Motor neuron (in vitro differentiated cells): ENCODE results near the gene GAB2. TPM values are rescaled to one million over a fixed set of nuclear protein-coding genes. Genes with fewer than 3 reads are reported as not detected.
A peak's percentile ranks its signal among the peaks of the same experiment; 100 is the strongest.

ENCODE experiments used
- ATAC-seq, 8 experiments: fragments of 200-7000 bp; cut with Tn5 transposase; replicated peaks in 6 of 8; 2 replicates each; pipeline ENCODE4 v1.8.0; 2021; ENCODE audit warnings: mild to moderate bottlenecking in 8 of 8, moderate library complexity in 8 of 8
- H3K27ac ChIP-seq, 2 donors: fragments of 250-450 bp; sonication (Bioruptor Pico); 2 replicates each; pipeline ENCODE4 v1.9.0; 2021; ENCODE audit warnings: antibody characterized with exemption in 2 of 2, mild to moderate bottlenecking in 2 of 2, moderate library complexity in 1 of 2
- H3K4me1 ChIP-seq, 2 donors: fragments of 250-450 bp; sonication (Bioruptor Pico); replicated peaks in 1 of 2; 2 replicates each; pipeline ENCODE4 v1.6.1; 2021; ENCODE audit warnings: antibody characterized with exemption in 2 of 2, mild to moderate bottlenecking in 2 of 2, moderate library complexity in 1 of 2
- H3K4me3 ChIP-seq, 5 donors: fragments of 250-450 bp; sonication (Bioruptor Pico); 2 replicates each; pipeline ENCODE4 v1.9.0; 2021; ENCODE audit warnings: antibody characterized with exemption in 5 of 5, mild to moderate bottlenecking in 5 of 5, moderate library complexity in 4 of 5
- WGBS, 10 experiments: fragments of 450-650 bp; shearing (Covaris generic); methylation state at CpG; one replicate each; pipeline ENCODE4 v1.0.0; 2022; 5-methylcytosine and 5-hydroxymethylcytosine counted together
- in situ Hi-C, 9 experiments: fragments of 400-800 bp; cut with MboI; loops; one replicate each; pipeline ENCODE4 v1.15.0; 2021; ENCODE audit warnings: low sequenced_read_pairs in 9 of 9, low pct_unique_long_range_greater_than_20kb in 2 of 9; ENCODE audit not compliant: unreplicated experiment in 9 of 9
- total RNA-seq, 8 experiments: library from RNA; unstranded; fragments of 300-600 nt; gene quantifications; 2 replicates each; pipeline versions ENCODE4 v1.2.3 to v1.2.4, GENCODE V29; 2022

The GAB2 gene
- total RNA-seq, 8 experiments from 2014 or later: 2.5 to 44.1 (median 25.6) TPM

DNA sequence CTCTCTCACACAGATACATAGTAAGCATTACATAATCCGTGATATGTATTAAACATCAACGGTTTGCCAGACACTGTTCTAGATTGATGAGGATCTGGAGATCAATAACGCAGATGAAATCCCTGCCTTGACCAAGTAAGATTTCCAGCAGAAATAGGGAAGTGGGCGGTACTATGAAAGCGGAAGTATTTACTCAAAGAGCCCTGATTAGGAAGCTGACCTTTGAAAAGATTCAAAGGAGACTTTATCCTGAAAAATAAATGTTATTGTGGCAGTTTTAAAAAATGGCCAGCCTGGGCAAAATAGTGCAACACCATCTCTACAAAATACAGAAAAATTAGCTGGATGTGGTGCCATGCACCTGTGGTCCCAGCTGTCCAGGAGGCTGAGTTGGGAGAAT lies 26.8 kb downstream of the GAB2 start:
- Histone ChIP-seq H3K4me3 (no peak overlapping the region), H3K27ac (no peak overlapping the region), H3K4me1 (peaks cover 4 to 11% of the 10 kb centered on the region in 2 donors)
- in situ Hi-C loops: loop anchor here in 1 of 9 experiments (25.0 kb wide), 1 partner anchor 154 kb away; no protein-coding TSS in a partner anchor
- ATAC-seq: no peak
- 85 to 100% (median 91%) methylated on average over 2 to 5 of the region's 5 CpGs; no CpG with 5 or more reads in 2 of the 10 experiments for WGBS, 10 experiments

DNA sequence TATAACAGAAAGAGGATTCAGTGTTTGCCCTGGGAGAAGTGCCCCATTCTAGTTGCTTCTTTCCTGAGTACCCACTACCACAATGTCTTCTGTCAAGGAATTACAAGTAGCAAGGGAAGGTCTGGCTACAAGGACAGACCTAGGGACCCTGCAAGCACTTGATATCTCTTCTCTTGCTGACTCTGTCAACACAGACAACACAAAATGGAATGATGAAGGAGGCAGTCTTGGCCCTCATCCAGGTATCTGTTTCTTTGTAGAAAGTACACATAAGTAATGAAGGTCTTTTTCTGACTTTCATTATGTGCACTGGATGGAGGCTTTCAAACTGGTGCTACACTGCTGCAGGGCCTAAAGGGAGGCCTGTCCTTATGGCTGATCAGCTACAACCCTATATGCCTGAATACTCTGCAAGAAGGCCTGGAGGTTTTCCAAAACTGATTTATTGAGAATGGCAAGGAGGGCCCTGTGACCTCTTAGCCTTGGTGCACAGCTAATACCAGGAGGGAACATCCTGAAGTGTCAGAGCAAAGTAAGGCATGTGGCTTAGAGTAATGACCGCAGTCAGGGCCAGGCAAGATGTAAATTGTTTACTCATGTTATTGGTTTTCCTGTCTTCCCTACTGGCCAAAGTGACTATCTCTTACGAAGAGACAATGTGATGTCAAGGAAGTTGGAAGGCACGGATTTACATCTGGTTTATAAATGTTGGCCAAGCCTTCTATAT lies 31.2 kb downstream of the GAB2 start:
- in situ Hi-C loops: loop anchor here in 1 of 9 experiments (25.0 kb wide), 1 partner anchor 149 kb away; no protein-coding TSS in a partner anchor
- H3K4me3 ChIP-seq: no peak overlapping the region
- 10 to 100% (median 85%) methylated on average over 1 to 3 of the region's 3 CpGs for WGBS, 10 experiments
- peaks cover 4 to 11% of the 10 kb centered on the region in 2 donors for H3K4me1 ChIP-seq
- no peak overlapping the region for H3K27ac ChIP-seq
- ATAC-seq: peak in 4 of 8 experiments; percentile 41 to 67 (median 52)

DNA sequence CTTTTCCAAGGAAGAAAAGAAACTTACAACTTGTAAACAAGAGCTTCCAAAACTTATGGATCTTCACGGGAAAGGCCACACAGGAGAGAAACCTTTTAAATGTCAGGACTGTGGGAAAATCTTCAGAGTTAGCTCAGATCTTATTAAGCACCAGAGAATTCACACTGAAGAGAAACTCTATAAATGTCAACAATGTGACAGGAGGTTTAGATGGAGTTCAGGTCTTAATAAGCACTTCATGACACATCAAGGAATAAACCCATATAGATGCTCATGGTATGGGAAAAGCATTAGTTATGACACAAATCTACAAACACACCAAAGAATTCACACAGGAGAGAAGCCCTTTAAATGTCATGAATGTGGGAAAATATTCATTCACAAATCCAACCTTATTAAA lies 32.4 kb downstream of the GAB2 start:
- Histone ChIP-seq H3K4me1 (peaks cover 4 to 11% of the 10 kb centered on the region in 2 donors), H3K4me3 (no peak overlapping the region), H3K27ac (no peak overlapping the region)
- 17 to 100% (median 93%) methylated on average over 1 of the region's 1 CpG for WGBS, 10 experiments
- no peak for ATAC-seq
- in situ Hi-C loops: loop anchor here in 1 of 9 experiments (25.0 kb wide), 1 partner anchor 148 kb away; no protein-coding TSS in a partner anchor

DNA sequence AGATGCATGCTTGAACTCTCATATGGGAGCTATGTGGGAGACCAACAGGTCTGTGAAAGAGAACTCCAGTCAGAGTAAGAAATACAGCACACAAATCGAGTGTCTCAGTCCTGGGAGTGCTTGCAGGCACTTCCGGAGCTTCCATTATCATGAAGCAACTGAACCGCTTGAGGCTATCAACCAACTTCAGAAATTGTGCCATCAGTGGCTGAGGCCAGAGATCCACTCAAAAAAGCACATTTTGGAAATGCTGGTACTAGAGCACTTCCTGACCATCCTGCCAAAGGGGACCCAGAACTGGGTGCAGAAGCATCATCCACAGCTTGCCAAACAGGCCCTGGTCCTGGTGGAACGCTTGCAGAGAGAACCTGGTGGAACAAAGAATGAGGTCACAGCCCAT lies 33.4 kb downstream of the GAB2 start:
- Histone ChIP-seq H3K4me1 (peaks cover 4 to 11% of the 10 kb centered on the region in 2 donors), H3K4me3 (no peak overlapping the region), H3K27ac (no peak overlapping the region)
- in situ Hi-C loops: loop anchor here in 1 of 9 experiments (25.0 kb wide), 1 partner anchor 147 kb away; no protein-coding TSS in a partner anchor
- ATAC-seq: no peak
- WGBS, 10 experiments: 80 to 100% (median 94%) methylated on average over 1 to 4 of the region's 4 CpGs; no CpG with 5 or more reads in 5 of the 10 experiments

DNA sequence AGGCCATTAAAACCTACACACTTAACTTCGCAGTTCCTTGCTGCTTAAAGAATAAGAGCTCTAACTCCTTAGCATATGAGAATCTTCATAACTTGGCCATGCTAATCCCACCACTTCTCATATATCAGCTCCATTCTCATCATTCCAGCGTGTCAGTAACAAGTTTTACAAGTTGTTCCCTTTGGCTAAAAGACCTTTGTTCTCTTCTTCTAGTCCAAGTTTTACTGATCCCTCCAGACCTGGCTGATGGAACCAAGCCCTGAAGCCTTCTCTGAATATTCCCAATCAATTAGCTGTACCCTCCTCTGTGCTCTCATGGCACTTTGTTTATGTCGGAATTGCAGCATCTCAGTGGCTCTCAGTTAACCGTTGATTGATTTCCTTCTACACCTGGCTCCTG lies 35.8 kb downstream of the GAB2 start:
- H3K27ac ChIP-seq: no peak overlapping the region
- 16 to 96% (median 59%) methylated on average over 1 to 4 of the region's 4 CpGs; no CpG with 5 or more reads in 4 of the 10 experiments for WGBS, 10 experiments
- H3K4me3 ChIP-seq: no peak overlapping the region
- in situ Hi-C loops: loop anchor here in 1 of 9 experiments (25.0 kb wide), 1 partner anchor 145 kb away; no protein-coding TSS in a partner anchor
- ATAC-seq: peak in 2 of 8 experiments; percentile 50 to 85
- peaks cover 4 to 8% of the 10 kb centered on the region in 2 donors for H3K4me1 ChIP-seq

DNA sequence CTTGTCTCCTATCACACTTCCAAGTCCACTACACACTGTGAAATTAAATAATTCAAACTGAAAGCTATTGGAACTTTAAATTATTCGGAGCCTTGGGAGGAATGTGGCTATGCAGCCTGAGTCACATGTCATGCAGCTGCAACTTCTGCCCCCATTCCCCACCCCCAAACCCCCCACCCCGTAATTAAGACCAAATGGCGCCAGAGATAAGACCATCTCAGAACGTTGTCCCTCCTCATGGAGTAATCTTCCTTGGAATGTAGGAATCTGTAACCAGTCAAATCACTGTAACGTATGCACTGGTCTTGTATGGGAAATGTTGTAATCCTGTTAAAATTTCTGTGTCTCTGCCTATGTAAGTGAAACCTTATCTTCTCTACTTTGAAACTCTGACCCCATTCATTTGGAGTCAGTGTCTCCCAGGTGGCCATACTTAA lies 37.0 kb downstream of the GAB2 start:
- WGBS, 10 experiments: 13 to 100% (median 91%) methylated on average over 1 to 3 of the region's 5 CpGs; no CpG with 5 or more reads in 4 of the 10 experiments
- Histone ChIP-seq H3K27ac (no peak overlapping the region), H3K4me3 (no peak overlapping the region), H3K4me1 (no peaks in the 10 kb centered on the region)
- ATAC-seq: peak in 3 of 8 experiments; percentile 38 to 55 (median 38)
- in situ Hi-C loops: loop anchor here in 1 of 9 experiments (25.0 kb wide), 1 partner anchor 143 kb away; no protein-coding TSS in a partner anchor

DNA sequence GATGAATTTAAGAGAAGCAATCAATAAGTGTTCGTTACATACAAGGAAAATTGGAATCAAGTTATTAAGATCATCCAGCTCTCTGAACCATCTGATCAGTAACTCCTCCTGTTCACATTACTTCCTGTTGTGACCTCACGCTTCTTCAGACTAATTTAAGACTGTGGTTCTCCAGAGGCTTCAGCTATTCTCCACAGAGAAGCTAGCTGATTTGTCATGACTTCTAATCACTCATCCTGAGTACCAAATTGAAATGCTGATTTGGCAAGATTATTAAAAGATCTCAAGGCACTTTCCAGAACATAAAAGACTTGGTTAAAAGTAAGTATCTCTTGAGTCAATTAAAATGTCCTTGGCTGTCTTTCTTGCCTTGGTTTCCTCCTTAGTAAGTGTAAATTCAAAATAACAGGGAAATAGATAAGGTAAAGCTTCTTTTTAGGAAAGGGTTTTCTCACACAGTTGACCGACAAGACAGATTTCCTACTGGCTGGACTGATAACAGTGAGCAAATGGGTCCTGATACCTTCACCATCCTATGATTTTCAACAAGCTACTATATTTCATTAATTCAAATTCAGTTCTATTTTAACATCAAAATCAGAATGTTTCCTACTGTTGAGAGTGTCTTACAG lies 38.5 kb downstream of the GAB2 start:
- in situ Hi-C loops: loop anchor here in 1 of 9 experiments (25.0 kb wide), 1 partner anchor 142 kb away; no protein-coding TSS in a partner anchor
- 65 to 100% (median 88%) methylated on average over 1 to 3 of the region's 3 CpGs for WGBS, 10 experiments
- ATAC-seq: peak in 1 of 8 experiments; percentile 26
- Histone ChIP-seq H3K4me1 (no peaks in the 10 kb centered on the region), H3K4me3 (no peak overlapping the region), H3K27ac (no peak overlapping the region)

DNA sequence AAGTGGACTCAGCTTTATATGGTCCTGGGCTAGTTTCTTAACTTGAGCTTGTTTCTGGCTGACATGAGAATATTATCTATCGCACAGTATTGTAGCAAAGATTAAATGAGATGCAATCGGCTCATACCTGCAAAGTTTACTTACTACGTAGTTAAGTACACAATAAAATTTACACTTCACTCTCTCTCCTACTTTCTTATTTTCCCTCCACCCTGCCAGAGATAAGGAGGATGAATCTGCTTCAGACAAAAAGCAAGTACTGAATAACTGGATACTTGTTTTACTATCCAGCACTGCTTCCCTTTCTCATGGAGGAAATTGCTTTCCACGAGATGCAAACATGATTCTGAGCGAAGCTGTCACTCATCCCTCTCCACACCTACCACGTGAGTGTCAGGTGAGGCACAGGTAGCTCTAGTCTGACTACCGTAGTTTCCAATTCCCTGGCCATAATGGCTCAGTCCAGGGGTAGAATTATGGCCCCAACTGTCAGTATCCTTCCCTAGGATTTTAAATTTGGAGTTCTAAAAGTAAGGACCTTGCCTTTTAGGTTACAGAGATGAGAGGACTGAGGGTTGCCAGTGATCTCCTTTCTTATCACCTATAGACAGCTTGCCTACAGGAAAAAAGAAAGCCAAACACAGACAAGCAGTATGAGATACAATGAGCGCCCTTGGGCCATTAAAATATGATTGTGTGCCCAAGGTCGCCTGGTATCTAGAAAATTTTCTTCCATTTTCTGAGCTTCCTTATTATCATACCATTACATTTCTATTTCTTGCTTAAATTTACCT lies 39.8 kb downstream of the GAB2 start:
- WGBS, 10 experiments: 64 to 97% (median 87%) methylated on average over 1 to 9 of the region's 9 CpGs

DNA sequence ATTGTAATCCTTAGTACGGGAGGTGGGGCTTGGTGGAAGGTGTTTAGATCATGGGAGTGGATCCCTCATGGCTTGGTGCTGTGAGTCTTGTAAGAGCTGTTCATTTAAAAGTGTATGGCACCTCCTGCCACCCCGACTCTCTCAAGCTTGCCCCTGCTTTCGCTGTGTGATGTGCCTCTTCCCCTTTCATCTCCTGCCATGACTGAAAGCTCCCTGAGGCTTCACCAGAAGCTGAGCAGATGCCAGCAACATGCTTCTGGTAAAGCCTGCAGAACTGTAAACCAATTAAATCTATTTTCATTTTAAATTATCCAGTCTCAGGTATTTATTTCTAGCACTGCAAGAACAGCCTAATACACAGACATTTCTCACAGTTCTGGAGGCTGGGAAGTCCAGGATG lies 40.8 kb downstream of the GAB2 start:
- WGBS, 10 experiments: 40 to 100% (median 93%) methylated on average over 1 to 3 of the region's 3 CpGs; no CpG with 5 or more reads in 3 of the 10 experiments
- in situ Hi-C loops: loop anchor here in 1 of 9 experiments (25.0 kb wide), 1 partner anchor 140 kb away; no protein-coding TSS in a partner anchor

More for the DNA sequence above, 39.8 kb downstream of the GAB2 start:
- no peaks in the 10 kb centered on the region for H3K4me1 ChIP-seq
- ATAC-seq: no peak
- H3K4me3 ChIP-seq: no peak overlapping the region
- in situ Hi-C loops: loop anchor here in 1 of 9 experiments (25.0 kb wide), 1 partner anchor 141 kb away; no protein-coding TSS in a partner anchor
- H3K27ac ChIP-seq: no peak overlapping the region

DNA sequence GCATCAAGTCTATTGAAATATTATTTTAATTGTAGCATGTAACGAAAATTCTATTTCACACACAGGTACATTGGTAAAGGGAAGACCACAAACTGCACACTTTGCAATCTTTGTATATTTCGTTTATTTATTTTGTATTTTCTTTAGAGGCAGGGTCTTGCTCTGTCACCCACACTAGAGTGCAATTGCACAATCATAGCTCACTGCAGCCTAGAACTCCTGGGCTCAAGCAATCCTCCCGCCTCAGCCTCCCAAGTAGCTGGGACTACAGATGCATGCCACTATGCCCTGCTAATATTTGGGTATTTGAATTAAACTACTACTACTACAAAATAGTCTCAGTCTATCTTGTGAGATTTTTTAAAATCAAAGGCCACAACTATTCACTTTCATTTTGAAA lies 42.7 kb downstream of the GAB2 start:
- WGBS, 10 experiments: 17 to 100% (median 77%) methylated on average over 1 to 3 of the region's 3 CpGs; no CpG with 5 or more reads in 1 of the 10 experiments
- in situ Hi-C loops: loop anchor here in 1 of 9 experiments (25.0 kb wide), 1 partner anchor 138 kb away; no protein-coding TSS in a partner anchor
- Histone ChIP-seq H3K27ac (no peak overlapping the region), H3K4me3 (no peak overlapping the region), H3K4me1 (peaks cover 20% of the 10 kb centered on the region in 2 donors)
- no peak for ATAC-seq

More for the DNA sequence above, 40.8 kb downstream of the GAB2 start:
- H3K27ac ChIP-seq: no peak overlapping the region
- no peak for ATAC-seq
- no peak overlapping the region for H3K4me3 ChIP-seq
- H3K4me1 ChIP-seq: peaks cover 5 to 8% of the 10 kb centered on the region in 2 donors

DNA sequence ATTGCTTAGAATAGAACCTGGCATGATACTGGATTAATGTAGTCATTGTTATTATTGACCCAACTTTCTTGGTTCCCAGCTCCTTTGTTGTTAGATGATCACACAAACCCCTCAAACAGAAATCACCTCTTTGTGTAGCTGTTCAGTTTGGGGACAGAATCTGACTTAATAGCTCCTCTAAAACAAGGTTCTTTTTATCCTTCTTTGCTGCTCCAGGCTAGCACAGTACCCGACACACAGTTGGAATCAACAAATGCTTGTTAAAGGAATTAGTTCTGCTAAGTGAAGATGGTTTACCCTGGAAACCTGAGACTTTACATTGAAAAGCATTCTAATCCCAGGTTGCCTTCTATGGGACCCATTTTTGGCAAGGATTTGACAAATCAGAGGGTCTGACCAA lies 43.9 kb downstream of the GAB2 start:
- H3K4me3 ChIP-seq: no peak overlapping the region
- no peak for ATAC-seq
- no peak overlapping the region for H3K27ac ChIP-seq
- in situ Hi-C loops: no loop called here
- peaks cover 20% of the 10 kb centered on the region in 2 donors for H3K4me1 ChIP-seq
- 80 to 100% (median 93%) methylated on average over 1 of the region's 1 CpG; no CpG with 5 or more reads in 6 of the 10 experiments for WGBS, 10 experiments

DNA sequence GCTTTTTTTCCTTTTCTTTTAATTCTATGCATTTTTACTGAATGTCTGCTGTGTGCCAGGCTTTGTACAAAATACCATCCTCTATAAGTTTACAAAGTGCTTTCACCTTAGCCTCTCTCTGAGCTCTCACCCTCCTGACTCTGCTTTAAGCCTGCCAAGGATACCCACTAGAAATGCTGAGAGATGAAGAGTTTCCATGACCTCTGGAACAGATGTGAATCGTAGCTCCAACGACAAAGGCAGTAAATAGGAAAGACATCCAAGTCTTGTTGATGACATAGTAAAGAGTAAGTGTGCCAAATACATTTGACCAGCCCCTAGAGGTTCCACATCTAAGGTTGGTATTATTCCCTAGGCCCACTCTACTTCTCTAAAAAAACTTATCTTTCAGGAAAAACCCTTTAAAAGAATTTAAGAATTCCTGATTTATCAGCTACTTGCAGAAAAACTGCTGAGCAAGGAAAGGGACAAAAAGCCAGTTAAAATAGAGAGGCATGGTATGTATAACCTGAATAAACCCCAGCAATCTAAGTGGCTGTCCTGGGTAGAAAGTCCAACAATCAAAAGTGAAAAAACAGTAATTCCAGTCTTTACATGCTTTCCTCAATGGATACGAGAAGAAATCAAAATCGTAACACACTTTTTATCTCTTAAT lies 45.4 kb downstream of the GAB2 start:
- in situ Hi-C loops: no loop called here
- 44 to 100% (median 84%) methylated on average over 1 to 4 of the region's 4 CpGs for WGBS, 10 experiments
- no peak overlapping the region for H3K4me3 ChIP-seq
- H3K4me1 ChIP-seq: peaks cover 20% of the 10 kb centered on the region in 2 donors
- H3K27ac ChIP-seq: no peak overlapping the region
- peak in 1 of 8 experiments; percentile 43 for ATAC-seq
